Esophagus squamous epithelium (tissue), 5 donors: ENCODE data around the gene ZBTB42. TPM values are rescaled to one million over a fixed set of nuclear protein-coding genes. Genes with fewer than 3 reads are reported as not detected.

ENCODE experiments used
- DNase-seq: peaks from one replicate; lab custom pipeline; 2025; lab: John Stamatoyannopoulos, UW
- H3K27ac ChIP-seq, 4 donors: fragments of 200-600 bp; sonication (generic); one replicate each; pipeline ENCODE4 v1.5.1; 2016 to 2019; ENCODE audit warnings: mild to moderate bottlenecking in 1 of 4
- H3K27me3 ChIP-seq, 4 donors: fragments of 200-600 bp; sonication (generic); 1 replicate in 3 of 4; 2 replicates in 1 of 4; pipeline versions ENCODE4 v1.5.1 to v1.6.0; 2017 to 2021; ENCODE audit warnings: antibody characterized with exemption in 1 of 4
- H3K36me3 ChIP-seq, 3 donors: fragments of 200-600 bp; sonication (generic); one replicate each; pipeline ENCODE4 v1.5.1; 2016 to 2019
- H3K4me1 ChIP-seq, 3 donors: fragments of 200-600 bp; sonication (generic); one replicate each; pipeline ENCODE4 v1.5.1; 2017 to 2019
- H3K4me3 ChIP-seq, 4 donors: fragments of 200-600 bp; sonication (generic); 1 replicate in 3 of 4; 2 replicates in 1 of 4; pipeline ENCODE4 v1.5.1; 2016 to 2019; ENCODE audit warnings: mild to moderate bottlenecking in 2 of 4, moderate library complexity in 1 of 4
- H3K9me3 ChIP-seq, 3 donors: fragments of 200-600 bp; sonication (generic); one replicate each; pipeline ENCODE4 v1.5.1; 2016 to 2019
- CTCF ChIP-seq, 6 experiments: fragments of 450-650 bp in 4 of 6; fragments of 200-600 bp in 2 of 6; sonication (generic) in 2 of 6; IDR thresholded peaks; one replicate each; pipeline ENCODE4 v1.5.1; 2016 to 2019; ENCODE audit warnings: antibody characterized with exemption in 6 of 6, mild to moderate bottlenecking in 4 of 6, moderate library complexity in 4 of 6
- POLR2A ChIP-seq, 4 donors: fragments of 450-650 bp; IDR thresholded peaks; one replicate each; pipeline ENCODE4 v1.6.1; 2017; ENCODE audit warnings: antibody characterized with exemption in 4 of 4, mild to moderate bottlenecking in 4 of 4, moderate library complexity in 3 of 4
- WGBS, 2 donors: methylation state at CpG; one replicate each; pipeline ENCODE4 v1.1.5; 2018; 5-methylcytosine and 5-hydroxymethylcytosine counted together
- intact Hi-C: fragments of 100-400 bp; cut with DNase I; formaldehyde crosslinking; loops from one replicate; pipeline ENCODE4 v1.15.0; 2022
- total RNA-seq, 4 donors: library from RNA; depleted of rRNA; stranded (reverse); fragments of >200 nt; gene quantifications; one replicate each; pipeline ENCODE4 v1.1.0, GENCODE V29; 2016
- donor health status: DM: yes; HTN: yes; CAD: no.

The ZBTB42 gene
- total RNA-seq, 4 donors from 2014 or later: 4.7 to 14.2 (median 8.4) TPM

- Histone ChIP-seq H3K27ac (no peak overlapping the region), H3K4me1 (peaks cover 5 to 22% (median 17%) of the 10 kb centered on the region in 3 donors), H3K36me3 (no peaks in the 10 kb centered on the region), H3K4me3 (no peak overlapping the region), H3K9me3 (no peaks in the 10 kb centered on the region), H3K27me3 (peaks cover 0 to 59% (median 6%) of the 10 kb centered on the region in 4 donors)
- WGBS, 2 donors: 88 to 100% methylated on average over 1 of the region's 1 CpG
- intact Hi-C loops: no loop called here
- no peak for TF ChIP-seq CTCF (IDR thresholded peaks at IDR 0.05)
- no peak for TF ChIP-seq POLR2A (IDR thresholded peaks at IDR 0.05)
- DNase-seq: no peak
Observed at GRCh38 chr14:104841730-104842129, 40.8 kb downstream of the ZBTB42 start.

GRCh38 chr14:104843006-104843405, 42.1 kb downstream of the ZBTB42 start:
- peak overlapping the region; percentile 21 to 60 (median 41) for H3K4me3 ChIP-seq
- no peak for DNase-seq
- peaks cover 5 to 22% (median 17%) of the 10 kb centered on the region in 3 donors for H3K4me1 ChIP-seq
- peaks cover 0 to 66% (median 6%) of the 10 kb centered on the region in 4 donors for H3K27me3 ChIP-seq
- H3K36me3 ChIP-seq: no peaks in the 10 kb centered on the region
- TF ChIP-seq POLR2A (IDR thresholded peaks at IDR 0.05) (no peak), CTCF (IDR thresholded peaks at IDR 0.05) (no peak)
- H3K9me3 ChIP-seq: no peaks in the 10 kb centered on the region
- intact Hi-C loops: no loop called here
- 73 to 88% methylated on average over 1 to 3 of the region's 13 CpGs for WGBS, 2 donors
- no peak overlapping the region for H3K27ac ChIP-seq

DNA sequence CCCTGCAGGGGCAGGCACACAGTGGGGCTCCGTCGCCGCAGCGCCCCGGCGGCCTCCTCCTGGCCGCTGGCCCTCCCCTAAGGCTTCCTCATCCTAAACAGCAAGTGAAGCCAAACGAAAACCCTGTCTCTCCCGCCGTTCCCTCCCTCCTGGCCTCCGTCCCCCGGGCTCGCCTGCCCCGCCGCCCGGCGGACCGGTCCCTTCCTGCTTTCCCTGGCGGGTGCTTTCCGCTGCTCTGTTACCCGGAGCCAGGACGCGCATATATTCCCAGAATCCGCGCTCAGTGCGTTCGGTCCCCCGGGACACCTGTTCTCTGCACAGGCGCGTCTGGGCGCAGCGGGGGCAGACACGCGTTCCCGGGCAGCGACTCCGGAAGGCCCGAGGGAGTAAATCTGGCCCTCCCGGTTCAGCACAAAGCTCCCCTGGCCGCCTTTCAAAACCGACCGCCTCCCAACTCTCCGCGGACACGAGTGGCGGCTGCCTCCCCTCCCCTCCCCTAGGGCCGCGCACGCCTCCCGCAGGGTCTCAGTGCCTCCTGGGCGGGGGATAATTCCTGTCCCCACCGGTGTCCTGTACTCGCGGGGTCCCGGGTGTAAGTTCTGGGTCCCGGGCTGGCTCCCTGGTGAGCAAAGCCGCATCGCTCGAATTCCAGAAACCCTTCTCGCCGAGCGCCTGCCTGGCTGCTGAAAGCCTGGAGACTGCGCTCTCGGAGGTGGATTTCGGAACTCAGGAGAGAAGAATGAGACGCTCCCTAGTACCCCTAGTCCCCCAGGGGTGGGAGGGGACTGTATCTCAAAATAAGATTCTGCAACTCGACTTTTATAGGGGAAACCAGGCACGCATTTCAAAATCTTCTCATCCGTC, 42.8 kb downstream of the ZBTB42 start:
- no peak for DNase-seq
- Histone ChIP-seq H3K9me3 (no peaks in the 10 kb centered on the region), H3K36me3 (no peaks in the 10 kb centered on the region), H3K27ac (no peak overlapping the region), H3K4me3 (peak overlapping the region; percentile 21 to 60 (median 41)), H3K4me1 (peaks cover 5 to 22% (median 17%) of the 10 kb centered on the region in 3 donors), H3K27me3 (peaks cover 0 to 68% (median 6%) of the 10 kb centered on the region in 4 donors)
- 0 to 3% methylated on average over 7 to 8 of the region's 69 CpGs for WGBS, 2 donors
- TF ChIP-seq POLR2A (IDR thresholded peaks at IDR 0.05) (no peak), CTCF (IDR thresholded peaks at IDR 0.05) (no peak)
- intact Hi-C loops: no loop called here

GRCh38 chr14:104844306-104845032, 43.6 kb downstream of the ZBTB42 start:
- H3K27ac ChIP-seq: no peak overlapping the region
- peaks cover 0 to 70% (median 6%) of the 10 kb centered on the region in 4 donors for H3K27me3 ChIP-seq
- DNase-seq: no peak
- H3K36me3 ChIP-seq: no peaks in the 10 kb centered on the region
- H3K4me3 ChIP-seq: peak overlapping the region in 3 of 4 donors; percentile 39 to 60 (median 43)
- no peaks in the 10 kb centered on the region for H3K9me3 ChIP-seq
- no peak for TF ChIP-seq CTCF (IDR thresholded peaks at IDR 0.05)
- TF ChIP-seq POLR2A (IDR thresholded peaks at IDR 0.05): no peak
- intact Hi-C loops: no loop called here
- peaks cover 5 to 22% (median 17%) of the 10 kb centered on the region in 3 donors for H3K4me1 ChIP-seq
- 3 to 14% methylated on average over 12 of the region's 27 CpGs for WGBS, 2 donors
